HK-2 (cell line): ENCODE measurements around the gene NKX3-2.
"Not testable (repeated sequence)": the region's sequence is repeated elsewhere in the genome, so short reads cannot be mapped to it uniquely, and the experiment has no call there.

Experiments used
- DNase-seq: peaks from one replicate; pipeline ENCODE4 v3.0.0-alpha.2; 2018; ENCODE audit not compliant: unreplicated experiment

The NKX3-2 gene

GRCh38 chr4:13543839-13544605 lies at the start of gene NKX3-2:
Gene NKX3-2 (minus strand): TSS chr4:13544508. CDS start chr4:13544414, 94 bp downstream.
- DNase-seq: peak; percentile 43

GRCh38 chr4:13592220-13592619 lies 47.9 kb upstream of the NKX3-2 start:
- DNase-seq: no peak

- no peak for DNase-seq
These were observed 46.5 kb upstream of the NKX3-2 start for GRCh38 chr4:13590766-13591165.

GRCh38 chr4:13588954-13589353 lies 44.6 kb upstream of the NKX3-2 start:
- no peak for DNase-seq

GRCh38 chr4:13584481-13584880 lies 40.2 kb upstream of the NKX3-2 start:
- DNase-seq: no peak

GRCh38 chr4:13580036-13580435 lies 35.7 kb upstream of the NKX3-2 start:
- DNase-seq: no peak

- DNase-seq: no peak
These were observed 33.4 kb upstream of the NKX3-2 start for GRCh38 chr4:13577660-13578059.

- DNase-seq: no peak
These were observed 26.6 kb upstream of the NKX3-2 start for GRCh38 chr4:13570916-13571315.

GRCh38 chr4:13567125-13567524 lies 22.8 kb upstream of the NKX3-2 start:
- no peak for DNase-seq

- DNase-seq: no peak
These were observed 18.6 kb upstream of the NKX3-2 start for GRCh38 chr4:13562876-13563275.

- DNase-seq: no peak
These were observed 17.4 kb upstream of the NKX3-2 start for GRCh38 chr4:13561673-13562072.

- not testable (repeated sequence) for DNase-seq
These were observed 15.8 kb upstream of the NKX3-2 start for GRCh38 chr4:13560111-13560510.

- peak; percentile 35 for DNase-seq
These were observed 15.1 kb upstream of the NKX3-2 start for GRCh38 chr4:13559413-13559812.

- no peak for DNase-seq
These were observed 14.6 kb upstream of the NKX3-2 start for GRCh38 chr4:13558881-13559280.

- no peak for DNase-seq
These were observed 11.0 kb upstream of the NKX3-2 start for GRCh38 chr4:13555325-13555724.

GRCh38 chr4:13553081-13553480 lies 8.8 kb upstream of the NKX3-2 start:
- DNase-seq: no peak

GRCh38 chr4:13548984-13549546 lies 4.8 kb upstream of the NKX3-2 start:
- DNase-seq: peak; percentile 88

- no peak for DNase-seq
These were observed 4.0 kb upstream of the NKX3-2 start for GRCh38 chr4:13548059-13548983.

- no peak for DNase-seq
These were observed 3.3 kb upstream of the NKX3-2 start for GRCh38 chr4:13547485-13548041.

GRCh38 chr4:13546941-13547484 lies 2.7 kb upstream of the NKX3-2 start:
- peak; percentile 49 for DNase-seq

GRCh38 chr4:13546142-13546940 lies 2.0 kb upstream of the NKX3-2 start:
- no peak for DNase-seq
